HG02623 (cell line): ENCODE data around the gene AP2A1.
"Not testable (repeated sequence)": the region's sequence is repeated elsewhere in the genome, so short reads cannot be mapped to it uniquely, and the experiment has no call there.

Experiments used
- ATAC-seq: cut with Tn5 transposase; IDR thresholded peaks from one replicate; pipeline ENCODE4 v1.9.1; 2021; ENCODE audit warnings: moderate library complexity; ENCODE audit not compliant: unreplicated experiment

The AP2A1 gene

DNA sequence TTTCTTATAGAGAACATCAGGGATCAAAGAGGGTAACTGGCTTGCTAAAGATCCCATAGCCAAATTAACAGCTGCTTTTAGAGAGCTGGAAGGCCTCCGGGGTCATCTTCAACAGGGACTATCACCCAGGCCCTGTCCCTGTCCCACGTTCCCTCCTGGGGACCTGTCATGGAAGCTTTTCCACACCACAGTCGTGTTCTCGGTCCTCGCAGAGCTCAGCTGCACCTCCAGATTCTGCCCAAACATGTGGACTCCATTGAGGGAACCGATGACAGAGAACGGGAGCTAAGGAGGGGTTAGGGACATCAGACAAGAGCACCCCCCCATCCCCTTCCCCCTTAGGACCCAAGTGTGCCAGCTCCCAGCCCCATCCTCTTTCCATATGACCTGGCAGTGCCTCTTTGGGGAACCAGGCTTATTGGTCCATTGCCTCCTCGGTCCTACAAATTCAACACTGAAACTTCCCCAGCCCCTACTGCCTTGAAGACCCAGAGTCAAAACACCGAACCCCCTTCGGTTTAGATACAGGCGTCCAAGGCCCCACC is 45.7 kb downstream of the AP2A1 start:
- no peak for ATAC-seq

DNA sequence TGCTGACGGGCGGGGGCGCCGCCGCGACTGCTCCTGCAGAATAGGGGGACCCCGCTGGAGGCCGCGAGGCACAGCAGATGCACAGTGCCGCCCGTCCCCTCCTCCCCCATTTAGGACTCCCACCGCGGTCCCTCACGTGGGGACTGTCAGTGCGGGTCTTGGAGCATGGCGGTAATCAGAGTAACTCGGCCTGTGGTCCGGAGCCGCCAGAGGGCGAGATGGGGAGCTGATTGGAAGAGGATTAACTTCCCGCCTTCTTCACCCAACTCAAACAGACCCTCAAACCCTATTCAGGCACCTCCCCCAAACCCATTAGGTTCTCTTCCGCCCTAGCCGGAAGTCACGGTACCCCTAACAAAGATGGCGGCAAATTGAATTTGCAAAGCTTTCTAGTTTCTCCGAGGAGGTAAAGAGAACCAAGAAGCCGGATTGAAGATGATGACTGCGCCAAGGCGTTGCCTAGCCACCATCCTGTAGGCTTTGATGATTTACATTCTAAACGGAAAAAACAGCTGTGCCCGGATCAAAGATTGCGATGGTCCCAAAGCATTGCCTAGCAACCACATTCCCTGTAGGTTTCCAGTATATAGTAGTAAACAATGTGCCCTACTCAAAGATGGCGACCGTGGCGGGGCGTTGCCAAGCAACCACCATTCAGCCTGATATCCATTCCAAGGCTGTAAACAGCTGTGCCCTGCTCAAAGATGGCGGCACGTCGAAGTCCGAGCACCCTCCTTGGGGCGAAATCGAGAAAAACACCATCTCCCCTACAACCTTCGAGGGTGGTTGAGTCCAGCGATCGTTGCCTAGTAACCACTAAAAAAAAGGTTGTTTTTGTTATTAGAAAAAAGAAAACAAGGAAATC is 46.4 kb downstream of the AP2A1 start, which contains the start of gene FUZ:
FUZ (minus strand) TSS at position 296 of the 865 bp plus-strand sequence; CDS start at position 110, 186 bp downstream.
- ATAC-seq, result peak; percentile 44

DNA sequence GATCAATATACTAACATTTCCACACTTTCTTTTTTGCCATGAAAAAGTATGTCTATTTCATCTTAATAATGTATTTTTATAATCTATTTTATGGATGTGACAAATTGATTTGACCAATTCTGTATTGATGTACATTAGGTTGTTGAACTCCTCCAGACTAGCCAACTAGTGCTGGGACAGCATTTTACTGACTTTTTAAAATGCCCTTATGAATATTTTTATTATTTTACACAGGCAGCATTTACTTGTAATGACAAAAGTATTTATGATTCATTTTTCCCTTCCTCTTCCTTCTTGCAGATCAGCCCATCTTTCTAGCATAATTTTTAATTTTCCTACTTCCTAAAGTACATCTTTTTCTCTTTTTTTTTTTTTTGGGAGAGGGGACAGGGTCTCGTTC is 47.2 kb downstream of the AP2A1 start:
- no peak for ATAC-seq

DNA sequence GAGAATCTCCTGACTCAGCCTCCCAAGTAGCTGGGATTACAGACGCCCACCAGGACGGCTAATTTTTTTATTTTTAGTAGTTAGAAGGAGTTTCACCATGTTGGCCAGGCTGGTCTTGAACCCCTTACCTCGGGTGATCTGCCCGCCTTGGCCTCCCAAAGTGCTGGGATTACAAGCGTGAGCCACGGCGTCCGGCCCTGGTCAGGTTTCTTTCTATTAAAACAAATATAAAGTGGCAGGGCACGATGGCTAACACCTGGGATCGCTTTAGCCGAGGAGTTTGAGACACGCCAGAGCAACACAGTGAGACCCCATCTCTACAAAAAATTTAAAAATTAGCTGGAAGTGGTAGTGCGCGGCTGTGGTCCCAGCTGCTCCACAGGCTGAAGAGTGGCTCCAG is 49.8 kb downstream of the AP2A1 start:
- no peak for ATAC-seq

DNA sequence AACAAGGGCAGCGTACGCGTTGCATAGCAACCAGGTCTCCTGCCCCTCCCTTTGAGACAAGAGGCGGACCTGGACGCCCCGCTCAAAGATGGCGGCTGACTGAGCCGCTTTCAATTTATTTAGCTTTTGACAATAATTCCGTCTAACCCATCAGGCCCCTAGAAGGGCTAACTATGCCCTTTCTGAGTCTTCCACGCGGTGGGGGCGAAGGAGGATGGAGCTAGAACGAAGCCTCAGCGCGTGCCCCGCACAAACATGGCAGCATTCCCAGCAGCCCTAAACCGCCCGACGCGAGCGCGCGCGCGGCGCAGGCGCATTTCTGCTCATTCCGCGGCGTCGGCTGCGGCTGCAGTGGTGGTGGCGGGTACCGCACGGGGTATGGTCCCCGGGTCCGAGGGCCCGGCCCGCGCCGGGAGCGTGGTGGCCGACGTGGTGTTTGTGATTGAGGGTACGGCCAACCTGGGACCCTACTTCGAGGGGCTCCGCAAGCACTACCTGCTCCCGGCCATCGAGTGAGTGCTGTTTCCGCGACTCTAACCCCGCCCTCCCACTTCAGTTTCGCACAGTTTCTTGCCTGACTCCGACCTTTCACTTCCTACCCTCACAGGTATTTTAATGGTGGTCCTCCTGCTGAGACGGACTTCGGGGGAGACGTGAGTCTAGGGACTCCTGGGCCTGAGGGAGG is 51.3 kb downstream of the AP2A1 start, which contains the start of gene MED25:
MED25 (plus strand) TSS at position 326 of the 685 bp plus-strand sequence; CDS start at position 379, 53 bp downstream.
- peak; percentile 69 for ATAC-seq

DNA sequence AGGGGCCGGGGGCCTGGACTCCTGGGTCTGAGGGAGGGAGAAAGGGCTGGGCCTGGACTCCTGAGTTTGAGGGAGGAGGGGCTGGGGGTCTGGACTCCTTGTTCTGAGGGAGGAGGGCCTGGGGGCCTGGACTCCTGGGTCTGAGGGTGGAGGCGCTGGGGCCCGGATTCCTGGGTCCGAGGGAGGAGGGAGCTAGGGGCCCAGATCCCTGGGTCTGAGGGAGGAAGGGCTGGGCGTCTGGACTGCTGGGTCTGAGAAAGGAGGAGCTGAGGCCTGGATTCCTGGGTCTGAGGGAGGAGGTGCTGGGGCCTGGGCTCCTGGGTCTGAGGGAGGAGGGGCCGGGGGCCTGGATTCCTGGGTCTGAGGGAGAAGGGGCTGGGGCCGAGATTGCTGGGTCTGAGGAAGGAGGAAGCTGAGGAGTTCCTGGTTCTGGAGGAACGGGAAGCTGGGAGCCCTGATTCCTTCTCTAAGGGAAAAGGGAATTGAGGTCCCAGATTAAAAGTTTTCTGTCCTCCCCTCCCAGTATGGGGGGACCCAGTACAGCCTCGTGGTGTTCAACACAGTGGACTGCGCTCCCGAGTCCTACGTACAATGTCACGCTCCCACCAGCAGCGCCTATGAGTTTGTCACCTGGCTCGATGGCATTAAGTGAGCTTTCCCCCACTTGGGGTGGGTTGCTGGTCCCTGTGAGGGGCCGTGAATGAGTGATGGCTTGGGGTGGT is 52.0 kb downstream of the AP2A1 start:
- peak; percentile 7 for ATAC-seq

DNA sequence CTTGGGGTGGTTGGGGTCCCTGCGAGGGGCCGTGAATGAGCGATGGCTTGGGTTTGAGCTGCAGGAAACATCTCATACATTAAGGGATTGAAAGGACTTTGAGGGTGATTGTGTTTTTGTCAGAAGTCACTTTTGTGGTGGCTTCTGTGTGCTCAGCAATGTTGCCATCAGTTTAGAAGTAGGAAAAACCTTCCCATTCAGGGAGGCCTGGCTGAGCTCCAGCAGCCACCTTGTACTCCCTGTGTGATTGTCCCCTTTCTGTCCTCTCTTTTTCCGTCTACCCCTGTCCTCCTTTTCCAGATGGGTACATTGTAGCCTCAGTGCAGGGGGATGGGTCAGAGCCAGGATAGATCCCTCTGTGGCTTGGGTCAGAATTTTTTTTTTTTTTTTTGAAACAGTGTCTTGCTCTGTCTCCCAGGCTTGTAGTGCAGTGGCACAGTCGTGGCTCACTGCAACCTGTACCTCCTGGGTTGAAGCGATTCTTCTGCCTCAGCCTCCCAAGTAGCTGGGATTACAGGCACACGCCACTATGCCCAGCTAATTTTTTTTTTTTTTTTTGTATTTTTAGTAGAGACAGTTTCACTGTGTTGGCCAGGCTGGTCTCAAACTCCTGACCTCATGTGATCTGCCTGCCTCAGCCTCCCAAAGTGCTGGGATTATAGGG is 52.8 kb downstream of the AP2A1 start:
- ATAC-seq, result not testable (repeated sequence)

DNA sequence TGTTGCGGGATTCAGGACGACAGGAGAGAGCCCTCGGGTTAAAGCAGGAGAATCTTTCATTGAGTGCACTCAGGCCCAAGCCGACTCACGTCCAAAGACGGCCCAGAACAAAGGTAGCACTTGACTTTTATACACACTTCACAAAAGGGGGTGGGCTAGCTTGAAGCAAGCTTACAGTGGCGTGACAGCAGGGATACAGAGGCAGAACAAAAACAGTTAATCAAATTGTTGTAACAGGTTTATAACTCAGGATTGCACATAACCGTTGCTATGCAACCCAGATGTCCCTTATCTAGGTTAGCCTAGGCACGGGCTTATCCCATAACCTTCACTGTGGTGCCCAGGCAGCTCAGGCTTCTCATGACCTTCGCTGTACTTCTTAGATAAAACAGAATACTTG is 53.3 kb downstream of the AP2A1 start:
- no peak for ATAC-seq

DNA sequence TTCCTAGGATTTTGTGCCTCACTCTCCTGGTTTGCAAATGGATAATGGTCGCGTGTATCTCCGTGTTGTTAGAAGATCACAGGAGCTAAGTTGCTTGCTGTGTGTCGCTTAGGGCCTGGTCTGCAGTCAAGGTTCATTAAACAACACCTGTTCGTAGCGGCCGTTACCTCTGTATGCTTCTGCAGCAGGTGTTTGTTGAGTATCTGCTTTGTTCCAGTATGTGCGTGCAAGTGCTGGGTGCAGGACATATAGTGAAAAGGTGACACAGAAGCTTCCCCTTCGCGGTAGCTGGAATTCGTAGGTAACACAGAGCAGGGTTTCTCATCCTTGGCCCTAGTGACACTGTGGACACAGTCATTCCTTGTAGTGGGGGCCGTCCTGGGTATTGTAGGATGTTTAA is 56.7 kb downstream of the AP2A1 start:
- ATAC-seq, result no peak

DNA sequence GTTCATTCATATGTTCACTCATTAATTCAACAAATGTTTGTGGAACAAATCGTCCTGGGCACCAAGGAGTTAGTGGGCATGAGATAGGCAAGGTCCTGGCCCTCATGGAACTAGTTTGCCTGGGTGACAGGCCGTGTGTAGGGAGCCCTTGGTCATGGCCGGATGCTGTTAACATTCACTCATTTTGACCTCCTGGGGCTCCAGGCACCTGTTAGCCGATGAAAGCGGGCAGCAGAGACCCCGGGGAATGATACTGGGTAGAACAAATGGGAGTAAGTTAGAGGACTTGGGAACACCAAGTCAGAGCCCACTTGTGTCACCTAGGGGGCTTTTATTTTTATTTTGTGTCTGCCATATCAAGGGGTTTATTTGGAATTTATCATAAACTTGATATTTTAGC is 57.9 kb downstream of the AP2A1 start:
- no peak for ATAC-seq

DNA sequence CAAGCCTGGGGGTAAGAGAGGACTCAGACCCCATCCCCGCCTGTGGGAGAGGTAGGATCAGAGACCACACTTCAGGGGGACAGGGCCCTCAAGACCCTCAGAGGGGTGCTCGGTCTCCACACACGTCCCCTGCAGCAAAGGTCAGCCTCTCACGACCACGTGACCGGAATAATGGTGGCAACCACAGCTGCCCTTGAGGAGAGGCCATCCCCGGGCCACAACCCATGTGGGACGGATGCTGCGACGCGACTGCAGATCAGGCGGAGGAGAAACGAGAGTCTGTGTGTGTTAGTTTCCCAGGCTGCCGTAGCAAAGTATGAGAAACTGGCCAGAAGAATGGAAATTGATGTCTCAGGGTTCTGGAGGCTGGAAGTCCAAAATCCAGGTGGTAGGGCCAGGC is 60.2 kb downstream of the AP2A1 start:
- ATAC-seq, result no peak

DNA sequence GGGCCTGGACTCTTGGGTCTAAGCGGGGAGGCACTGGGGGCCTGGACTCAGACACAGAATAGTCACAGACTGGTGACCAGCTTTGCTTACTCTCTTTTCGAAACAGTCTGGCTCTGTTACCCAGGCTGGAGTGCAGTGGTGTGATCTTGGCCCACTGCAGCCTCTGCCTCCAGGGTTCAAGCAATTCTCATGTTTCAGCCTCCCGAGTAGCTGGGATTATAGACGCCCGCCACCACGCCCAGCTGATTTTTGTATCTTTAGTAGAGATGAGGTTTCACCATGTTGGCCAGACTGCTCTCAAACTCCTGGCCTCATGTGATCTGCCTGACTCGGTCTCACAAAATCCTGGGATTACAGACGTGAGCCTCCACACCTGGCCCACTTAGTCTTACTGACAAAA is 62.4 kb downstream of the AP2A1 start:
- ATAC-seq, result no peak

DNA sequence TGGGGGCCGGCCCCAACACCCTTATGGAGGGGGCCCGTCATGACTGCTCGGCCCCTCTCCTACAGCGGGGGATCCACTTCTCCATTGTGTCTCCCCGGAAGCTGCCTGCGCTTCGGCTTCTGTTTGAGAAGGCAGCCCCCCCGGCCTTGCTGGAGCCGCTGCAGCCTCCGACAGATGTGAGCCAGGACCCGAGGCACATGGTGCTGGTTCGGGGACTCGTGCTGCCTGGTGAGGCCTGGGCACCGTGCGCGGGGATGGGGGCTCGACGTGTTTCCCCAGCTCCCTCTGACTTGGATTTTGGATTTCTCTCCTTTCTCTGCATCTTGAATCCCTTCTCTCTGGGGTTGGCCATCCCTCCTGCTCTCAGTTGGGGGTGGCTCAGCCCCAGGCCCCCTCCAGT is 62.9 kb downstream of the AP2A1 start:
- ATAC-seq, result no peak

DNA sequence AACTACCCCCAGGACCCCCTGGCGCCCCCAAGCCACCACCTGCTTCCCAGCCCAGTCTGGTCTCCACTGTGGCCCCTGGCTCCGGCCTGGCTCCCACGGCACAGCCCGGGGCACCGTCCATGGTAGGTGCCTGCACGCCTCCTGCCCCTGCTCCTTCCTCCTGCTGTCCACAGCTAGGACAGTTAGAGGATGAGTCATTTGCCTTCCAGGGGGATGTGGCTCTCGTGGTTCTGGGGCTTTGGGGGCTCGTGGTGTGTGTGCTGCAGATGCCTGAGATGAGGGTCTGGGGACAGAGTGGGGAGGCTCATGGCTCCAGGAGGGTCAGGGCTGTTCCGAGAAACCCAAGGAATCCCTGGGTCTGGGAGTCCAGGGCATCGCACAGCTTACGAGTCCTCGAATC is 64.0 kb downstream of the AP2A1 start:
- no peak for ATAC-seq

DNA sequence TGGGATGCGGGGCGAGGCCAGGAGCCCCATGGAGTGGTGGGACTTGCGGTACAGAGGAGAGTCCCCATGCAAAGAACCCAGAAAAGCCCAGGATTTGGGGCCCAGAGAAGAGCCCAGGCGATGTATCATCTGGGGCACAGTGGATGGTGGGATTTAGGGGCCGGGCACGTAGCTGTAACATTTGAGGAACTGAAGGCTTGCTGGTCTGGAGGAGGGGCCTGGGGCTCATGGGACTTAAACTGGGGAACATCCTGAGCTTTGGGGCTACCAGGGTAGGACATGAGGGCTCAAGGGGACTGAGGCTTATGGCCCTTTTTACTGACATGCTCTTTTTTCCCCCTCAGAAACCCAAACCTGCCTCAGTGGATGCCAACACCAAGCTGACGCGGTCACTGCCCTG is 64.8 kb downstream of the AP2A1 start:
- no peak for ATAC-seq

DNA sequence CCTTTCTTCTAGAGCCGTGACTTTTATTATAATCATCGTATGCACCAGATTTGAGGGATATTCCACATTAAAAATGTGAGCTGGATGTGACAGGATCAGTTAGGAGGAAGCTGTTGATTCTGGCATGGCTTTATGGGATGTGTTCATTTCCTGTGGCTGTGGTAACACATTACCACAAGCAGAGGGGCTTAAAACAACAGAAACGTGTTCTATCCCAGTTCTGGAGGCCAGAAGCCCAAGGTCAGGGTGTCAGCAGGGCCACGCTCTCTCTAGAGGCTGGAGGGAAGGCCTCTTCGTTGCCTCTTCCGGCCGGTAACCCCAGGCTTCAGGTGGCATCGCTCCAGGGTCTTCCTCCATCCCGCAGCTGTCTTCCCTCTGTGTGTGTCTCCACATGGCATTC is 65.8 kb downstream of the AP2A1 start:
- ATAC-seq, result no peak

DNA sequence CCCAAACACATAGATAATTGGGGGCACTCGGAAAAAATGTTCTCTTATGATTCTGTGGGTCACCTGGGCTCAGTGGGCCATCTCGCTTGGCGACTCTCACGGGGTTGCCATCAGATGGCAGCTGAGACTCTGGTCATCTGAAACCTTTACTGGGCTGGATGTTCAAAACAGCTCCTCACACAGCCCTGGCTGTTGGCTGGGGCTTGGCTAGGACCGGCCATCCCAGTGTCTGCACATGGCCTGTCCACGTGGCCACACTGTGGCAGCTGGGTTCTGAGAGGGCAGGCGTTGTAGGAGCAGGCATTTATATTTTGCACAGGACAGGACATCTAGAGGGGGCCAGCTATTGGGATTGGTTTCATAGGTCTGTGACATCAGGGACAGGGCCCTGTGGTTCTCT is 66.8 kb downstream of the AP2A1 start:
- no peak for ATAC-seq

DNA sequence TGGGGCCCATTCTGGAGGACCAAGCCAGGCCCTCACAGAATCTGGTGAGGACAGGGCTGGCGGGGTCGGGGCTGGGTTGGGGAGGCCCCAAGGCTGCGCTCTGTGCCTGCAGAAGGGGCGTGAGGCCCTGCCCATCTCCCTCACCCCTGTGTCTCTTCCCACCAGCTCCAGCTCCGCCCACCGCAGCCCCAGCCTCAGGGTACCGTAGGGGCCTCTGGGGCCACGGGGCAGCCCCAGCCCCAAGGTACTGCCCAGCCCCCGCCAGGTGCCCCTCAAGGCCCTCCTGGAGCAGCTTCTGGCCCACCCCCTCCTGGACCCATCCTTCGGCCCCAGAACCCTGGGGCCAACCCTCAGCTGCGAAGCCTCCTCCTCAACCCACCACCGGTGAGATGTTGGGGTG is 68.8 kb downstream of the AP2A1 start:
- no peak for ATAC-seq

DNA sequence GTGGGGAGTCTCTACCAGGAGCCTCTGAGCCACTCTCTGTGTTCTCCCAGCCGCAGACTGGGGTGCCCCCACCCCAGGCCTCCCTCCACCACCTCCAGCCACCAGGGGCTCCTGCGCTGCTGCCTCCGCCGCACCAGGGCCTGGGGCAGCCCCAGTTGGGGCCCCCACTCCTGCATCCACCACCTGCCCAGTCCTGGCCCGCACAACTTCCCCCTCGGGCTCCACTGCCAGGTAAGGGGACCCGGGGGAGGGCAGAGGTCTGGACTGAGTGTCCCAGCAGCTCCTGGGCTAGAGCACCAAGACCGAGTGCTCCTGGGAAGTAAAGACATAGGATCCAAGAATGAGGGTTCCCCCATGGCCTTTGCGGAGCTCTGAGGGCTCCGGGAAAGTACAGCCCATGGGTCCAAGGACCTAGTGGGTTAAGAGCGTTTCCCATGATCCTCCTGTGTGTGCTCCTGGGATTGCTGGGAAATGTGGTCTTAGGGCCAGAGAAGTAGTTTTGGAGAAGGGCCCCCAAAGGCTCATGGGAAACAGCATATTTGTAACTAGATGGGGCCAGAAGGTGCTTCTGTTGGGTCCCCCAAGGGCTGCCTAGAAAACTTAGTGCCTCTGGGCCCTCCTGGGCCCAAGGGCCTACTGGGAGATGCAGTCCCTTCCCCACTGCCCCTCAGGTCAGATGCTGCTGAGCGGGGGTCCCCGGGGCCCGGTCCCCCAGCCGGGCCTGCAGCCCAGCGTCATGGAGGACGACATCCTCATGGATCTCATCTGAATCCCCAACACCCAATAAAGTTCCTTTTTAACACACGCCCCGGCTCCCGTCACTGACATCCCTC is 69.6 kb downstream of the AP2A1 start:
- ATAC-seq, result no peak

DNA sequence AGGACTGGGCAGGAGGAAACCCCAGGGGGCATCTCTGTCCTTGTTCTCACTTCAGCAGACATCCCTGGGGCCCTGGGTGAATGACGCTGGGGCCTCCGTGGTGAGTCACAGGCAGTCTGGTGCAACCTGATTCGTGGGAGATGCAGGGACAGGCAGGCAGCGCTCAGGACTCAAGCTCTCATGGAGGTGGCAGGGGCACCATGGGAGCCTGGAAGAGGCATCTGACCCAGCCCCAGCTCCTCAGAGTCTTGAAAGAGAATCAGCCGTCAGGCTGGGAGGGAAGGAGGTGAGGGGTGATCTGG is 70.2 kb downstream of the AP2A1 start:
- ATAC-seq, result no peak
